PC-3 (cell line): ENCODE measurements around the gene CEP70.

ENCODE experiments used
- CTCF ChIP-seq: fragments of 300-600 bp; sonication (generic); conservative IDR thresholded peaks from 2 replicates; pipeline ENCODE4 v1.5.1; 2017; ENCODE audit warnings: antibody characterized with exemption, low read depth, mild to moderate bottlenecking, low read length
- EZH2 ChIP-seq: fragments of 300-600 bp; sonication (generic); IDR thresholded peaks from one replicate; pipeline ENCODE4 v1.6.1; 2017; ENCODE audit warnings: antibody characterized with exemption, mild to moderate bottlenecking, low read length; ENCODE audit not compliant: unreplicated experiment

- TF ChIP-seq CTCF, result no peak
- TF ChIP-seq EZH2, result no peak
These were observed 48.3 kb upstream of the CEP70 start for GRCh38 chr3:138642226-138642926.
